K562 (cell line): ENCODE data around the gene CASKIN1. TPM values are rescaled to one million over a fixed set of nuclear protein-coding genes. Genes with fewer than 3 reads are reported as not detected.

ENCODE experiments used
- EP400 ChIP-seq: fragments of 450-650 bp; IDR thresholded peaks from 2 replicates; pipeline ENCODE4 v1.6.1; 2017; ENCODE audit warnings: antibody characterized with exemption, mild to moderate bottlenecking, moderate library complexity
- GABPA ChIP-seq: fragments of 200-800 bp; sonication (Bioruptor generic); conservative IDR thresholded peaks from 2 replicates; pipeline ENCODE4 v1.6.1; 2016; ENCODE audit warnings: low read depth, missing genetic modification characterization, missing compliant biosample characterization
- MAX ChIP-seq: sonication (generic); formaldehyde crosslinking; IDR thresholded peaks from 2 replicates; pipeline ENCODE4 v1.9.0; 2022; ENCODE audit warnings: mild to moderate bottlenecking, missing genetic modification reagents
- MITF ChIP-seq: IDR thresholded peaks from 2 replicates; pipeline ENCODE4 v1.6.1; 2014; ENCODE audit warnings: antibody characterized with exemption
- OTX1 ChIP-seq: fragments of 450-650 bp; formaldehyde crosslinking; IDR thresholded peaks from 2 replicates; pipeline ENCODE4 v1.4.0; 2022; ENCODE audit warnings: mild to moderate bottlenecking
- SNIP1 ChIP-seq: fragments of 450-650 bp; IDR thresholded peaks from 2 replicates; pipeline ENCODE4 v1.7.1; 2017; ENCODE audit warnings: low read depth, mild to moderate bottlenecking
- TAF1 ChIP-seq: IDR thresholded peaks from 2 replicates; pipeline ENCODE4 v1.6.1; 2011; ENCODE audit warnings: mild to moderate bottlenecking, low read length, moderate library complexity; ENCODE audit not compliant: insufficient read depth, control insufficient read depth, severe bottlenecking; ENCODE audit errors: extremely low read depth
- ZBTB17 ChIP-seq: fragments of 450-650 bp; formaldehyde crosslinking; IDR thresholded peaks from 2 replicates; pipeline ENCODE4 v1.4.0; 2020; ENCODE audit warnings: mild to moderate bottlenecking
- ZBTB8A ChIP-seq: fragments of 450-650 bp; IDR thresholded peaks from 2 replicates; pipeline ENCODE4 v1.6.1; 2018; ENCODE audit warnings: mild to moderate bottlenecking, moderate library complexity; ENCODE audit not compliant: partially characterized antibody
- ZMIZ1 ChIP-seq, 2 experiments: fragments of 150-350 bp in 1 of 2; IDR thresholded peaks; 2 replicates each; pipeline ENCODE4 v1.6.1; 2012 to 2016; ENCODE audit warnings: low read depth in 2 of 2, low read length in 2 of 2, mild to moderate bottlenecking in 1 of 2, moderate library complexity in 1 of 2
- ZNF407 ChIP-seq: fragments of 450-650 bp; IDR thresholded peaks from 2 replicates; pipeline ENCODE4 v1.6.1; 2016; ENCODE audit warnings: low read depth
- ZNF57 ChIP-seq: fragments of 450-650 bp; formaldehyde crosslinking; IDR thresholded peaks from 2 replicates; pipeline ENCODE4 v1.4.0; 2020; ENCODE audit warnings: mild to moderate bottlenecking, moderate library complexity
- polyA plus RNA-seq, 8 experiments: library from polyadenylated mRNA; depleted of rRNA in 4 of 8; stranded (reverse) in 5 of 8; unstranded in 3 of 8; fragments of >200 nt; fragmentation: Nextera tagmentation in 2 of 8; fragmentation: Illumina TruSeq in 1 of 8; extraction: Ambion mirVana in 2 of 8; extraction: Trizol in 1 of 8; gene quantifications; 2 replicates each; pipeline versions ENCODE4 v1.2.1 to v1.2.3, GENCODE V29; 2011 to 2014; ENCODE audit warnings: inconsistent platforms in 1 of 8, missing spikeins in 1 of 8
- total RNA-seq, 7 experiments: library from RNA; depleted of rRNA in 6 of 7; stranded (reverse); fragments of >200 nt in 6 of 7; fragmentation: Illumina TruSeq in 2 of 7; extraction: Trizol in 2 of 7; gene quantifications; 2 replicates each; pipeline versions ENCODE4 v1.2.1 to v1.2.3, GENCODE V29; 2011 to 2021; ENCODE audit warnings: low replicate concordance in 1 of 7

CASKIN1 gene
- total and polyA plus RNA-seq, 9 of the 15 experiments (the other 6 are each of a cell fraction or from before 2014, with no cell fraction given) = 0.15 to 4.5 (median 1.5) TPM; not detected in 2

GRCh38 chr16:2205104-2205966, 8.9 kb upstream of the CASKIN1 start, which contains the start of gene MLST8 (continued):
- TF ChIP-seq GABPA (tag) (peak; percentile 63), ZBTB17 (CRISPR knock-in tag) (peak; percentile 100), ZNF57 (CRISPR knock-in tag) (0 out of 2 replicates have a peak, but pooled peaks have one; percentile 41), EP400 (peak; percentile 92), SNIP1 (no peak), ZMIZ1 (IDR thresholded peaks at IDR 0.05; ENCODE audit: low read depth in 2 of 2, low read length in 2 of 2) (peak; percentile 8 to 95; a peak in 2 of 4 replicates), ZBTB8A (no peak), MITF (peak; percentile 65; the same call in 1 of the 2 replicates), OTX1 (peak; percentile 65; the same call in 1 of the 2 replicates), MAX (CRISPR knock-in tag) (peak; percentile 47), TAF1 (peak; percentile 87), ZNF407 (peak; percentile 85)
